ENCODE data around the gene PRELID2. TPM values are rescaled to one million over a fixed set of nuclear protein-coding genes. Genes with fewer than 3 reads are reported as not detected.
"Not testable (repeated sequence)": the region's sequence is repeated elsewhere in the genome, so short reads cannot be mapped to it uniquely, and the experiment has no call there.

The PRELID2 gene
- total RNA-seq, 1 donor from 2014 or later: 24.4 TPM

GRCh38 chr5:145840458-145841132 is 5.5 kb upstream of the PRELID2 start:
- DNase-seq (ENCODE audit: low read depth in 2 of 2): no peak

- DNase-seq (ENCODE audit: low read depth in 2 of 2): no peak
These were observed 3.1 kb upstream of the PRELID2 start for GRCh38 chr5:145838276-145838675.

GRCh38 chr5:145836241-145836640 is 1.1 kb upstream of the PRELID2 start:
- DNase-seq (ENCODE audit: low read depth in 2 of 2): not testable (repeated sequence)

- DNase-seq (ENCODE audit: low read depth in 2 of 2): no peak
These were observed 702 bp upstream of the PRELID2 start for GRCh38 chr5:145835848-145836239.

GRCh38 chr5:145834554-145834916 is 607 bp downstream of the PRELID2 start:
- DNase-seq (ENCODE audit: low read depth in 2 of 2): no peak

- DNase-seq (ENCODE audit: low read depth in 2 of 2): no peak
These were observed 1.4 kb downstream of the PRELID2 start for GRCh38 chr5:145833631-145834200.

- no peak for DNase-seq (ENCODE audit: low read depth in 2 of 2)
These were observed 4.5 kb downstream of the PRELID2 start for GRCh38 chr5:145830594-145830993.

- peak; percentile 12 to 63 for DNase-seq (ENCODE audit: low read depth in 2 of 2)
These were observed 5.3 kb downstream of the PRELID2 start for GRCh38 chr5:145829708-145830361.

- DNase-seq (ENCODE audit: low read depth in 2 of 2): peak in 1 of 2 donors; percentile 46
These were observed 8.1 kb downstream of the PRELID2 start for GRCh38 chr5:145826895-145827674.

GRCh38 chr5:145825751-145826180 is 9.4 kb downstream of the PRELID2 start:
- DNase-seq (ENCODE audit: low read depth in 2 of 2): peak; percentile 64 to 78

- peak in 1 of 2 donors; percentile 33 for DNase-seq (ENCODE audit: low read depth in 2 of 2)
These were observed 11.1 kb downstream of the PRELID2 start for GRCh38 chr5:145824040-145824439.

GRCh38 chr5:145818604-145819003 is 16.5 kb downstream of the PRELID2 start:
- DNase-seq (ENCODE audit: low read depth in 2 of 2): no peak

GRCh38 chr5:145812877-145813276 is 22.3 kb downstream of the PRELID2 start:
- DNase-seq (ENCODE audit: low read depth in 2 of 2): no peak

- peak; percentile 76 to 83 for DNase-seq (ENCODE audit: low read depth in 2 of 2)
These were observed 23.1 kb downstream of the PRELID2 start for GRCh38 chr5:145811834-145812625.

GRCh38 chr5:145806923-145807322 is 28.2 kb downstream of the PRELID2 start:
- no peak for DNase-seq (ENCODE audit: low read depth in 2 of 2)

- no peak for DNase-seq (ENCODE audit: low read depth in 2 of 2)
These were observed 29.3 kb downstream of the PRELID2 start for GRCh38 chr5:145805819-145806218.

- no peak for DNase-seq (ENCODE audit: low read depth in 2 of 2)
These were observed 30.4 kb downstream of the PRELID2 start for GRCh38 chr5:145804701-145805100.

GRCh38 chr5:145803112-145804004 is 31.8 kb downstream of the PRELID2 start:
- DNase-seq (ENCODE audit: low read depth in 2 of 2): no peak

- no peak for DNase-seq (ENCODE audit: low read depth in 2 of 2)
These were observed 33.9 kb downstream of the PRELID2 start for GRCh38 chr5:145801195-145801594.

- peak; percentile 20 to 30 for DNase-seq (ENCODE audit: low read depth in 2 of 2)
These were observed 35.0 kb downstream of the PRELID2 start for GRCh38 chr5:145800181-145800580.
